ENCODE results near the gene PTS.

The PTS gene

GRCh38 chr11:112267188-112267591, 41.0 kb downstream of the PTS start:
- in situ Hi-C loops (cut with HindIII; ENCODE audit: low sequenced_read_pairs): no loop called here
- no peak overlapping the region for H3K4me3 ChIP-seq (ENCODE audit: low read depth, low read length)
- TF ChIP-seq CTCF (IDR thresholded peaks at IDR 0.05; ENCODE audit: low read depth, low read length): no peak
- DNase-seq (ENCODE audit: low read depth, low spot score): no peak

GRCh38 chr11:112268406-112268805, 42.2 kb downstream of the PTS start:
- in situ Hi-C loops (cut with HindIII; ENCODE audit: low sequenced_read_pairs): no loop called here
- no peak for DNase-seq (ENCODE audit: low read depth, low spot score)
- TF ChIP-seq CTCF (IDR thresholded peaks at IDR 0.05; ENCODE audit: low read depth, low read length): no peak
- H3K4me3 ChIP-seq (ENCODE audit: low read depth, low read length): no peak overlapping the region

GRCh38 chr11:112269139-112269538, 42.9 kb downstream of the PTS start:
- DNase-seq (ENCODE audit: low read depth, low spot score): no peak
- in situ Hi-C loops (cut with HindIII; ENCODE audit: low sequenced_read_pairs): no loop called here
- TF ChIP-seq CTCF (IDR thresholded peaks at IDR 0.05; ENCODE audit: low read depth, low read length): no peak
- H3K4me3 ChIP-seq (ENCODE audit: low read depth, low read length): no peak overlapping the region

GRCh38 chr11:112270551-112271180, 44.4 kb downstream of the PTS start:
- in situ Hi-C loops (cut with HindIII; ENCODE audit: low sequenced_read_pairs): no loop called here
- H3K4me3 ChIP-seq (ENCODE audit: low read depth, low read length): no peak overlapping the region
- no peak for TF ChIP-seq CTCF (IDR thresholded peaks at IDR 0.05; ENCODE audit: low read depth, low read length)
- DNase-seq (ENCODE audit: low read depth, low spot score): no peak

GRCh38 chr11:112271242-112271641, 45.0 kb downstream of the PTS start:
- in situ Hi-C loops (cut with HindIII; ENCODE audit: low sequenced_read_pairs): no loop called here
- TF ChIP-seq CTCF (IDR thresholded peaks at IDR 0.05; ENCODE audit: low read depth, low read length): no peak

GRCh38 chr11:112273066-112273465, 46.8 kb downstream of the PTS start:
- no peak overlapping the region for H3K4me3 ChIP-seq (ENCODE audit: low read depth, low read length)
- in situ Hi-C loops (cut with HindIII; ENCODE audit: low sequenced_read_pairs): no loop called here
- no peak for DNase-seq (ENCODE audit: low read depth, low spot score)
- TF ChIP-seq CTCF (IDR thresholded peaks at IDR 0.05; ENCODE audit: low read depth, low read length): no peak

More at GRCh38 chr11:112271242-112271641, 45.0 kb downstream of the PTS start:
- DNase-seq (ENCODE audit: low read depth, low spot score): no peak
- H3K4me3 ChIP-seq (ENCODE audit: low read depth, low read length): no peak overlapping the region

Data from astrocyte of the spinal cord (primary cell).